NCI-H2107 treated with DMSO at 0.1 percent for 48 hours (cell line): Measurements from ENCODE around the gene ZBTB24.

Experiments
- DNase-seq: peaks from one replicate; lab custom pipeline; 2025; ENCODE audit not compliant: unreplicated experiment; lab: John Stamatoyannopoulos, UW

ZBTB24 gene

DNA sequence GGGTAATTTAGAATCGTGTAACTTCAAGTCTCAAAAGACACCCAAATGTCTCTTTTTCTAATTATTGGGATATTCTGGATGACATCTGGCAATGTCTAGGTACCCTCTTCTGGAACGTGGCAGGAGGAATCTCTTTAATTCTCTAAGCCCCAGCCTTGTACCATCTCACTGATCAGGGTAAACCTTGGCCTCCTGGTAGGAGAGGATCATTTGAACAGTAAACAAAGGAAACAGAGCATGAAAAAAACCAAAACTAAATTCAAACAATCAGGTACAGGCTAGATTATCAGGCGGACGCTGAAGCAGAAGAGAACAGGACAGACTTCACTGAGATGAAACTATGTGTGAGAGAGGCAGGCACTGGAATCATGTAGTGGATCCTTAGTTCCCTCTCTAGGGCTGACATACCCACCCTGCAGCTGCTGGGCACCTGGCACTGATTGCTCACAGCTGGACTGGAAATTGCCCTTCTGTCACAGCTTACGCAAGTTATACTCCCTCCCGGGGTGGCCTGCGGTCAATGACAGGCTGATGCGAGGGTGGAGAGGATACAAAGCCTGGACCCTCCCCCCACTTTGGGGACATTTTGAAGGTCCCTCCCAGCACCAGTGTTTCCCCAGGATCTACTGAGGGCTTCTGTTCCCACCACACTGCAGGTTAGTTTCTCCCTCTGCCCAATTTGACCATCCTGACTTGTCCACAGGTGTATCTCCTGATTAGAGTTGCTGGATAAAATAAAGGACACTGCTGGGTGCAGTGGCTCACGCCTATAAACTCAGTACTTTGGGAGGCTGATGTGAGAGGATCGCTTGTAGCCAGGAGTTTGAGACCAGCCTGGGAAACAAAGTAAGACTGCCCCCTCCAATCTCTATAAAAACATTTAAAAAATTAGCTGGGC is 20.6 kb upstream of the ZBTB24 start:
- DNase-seq: no peak

DNA sequence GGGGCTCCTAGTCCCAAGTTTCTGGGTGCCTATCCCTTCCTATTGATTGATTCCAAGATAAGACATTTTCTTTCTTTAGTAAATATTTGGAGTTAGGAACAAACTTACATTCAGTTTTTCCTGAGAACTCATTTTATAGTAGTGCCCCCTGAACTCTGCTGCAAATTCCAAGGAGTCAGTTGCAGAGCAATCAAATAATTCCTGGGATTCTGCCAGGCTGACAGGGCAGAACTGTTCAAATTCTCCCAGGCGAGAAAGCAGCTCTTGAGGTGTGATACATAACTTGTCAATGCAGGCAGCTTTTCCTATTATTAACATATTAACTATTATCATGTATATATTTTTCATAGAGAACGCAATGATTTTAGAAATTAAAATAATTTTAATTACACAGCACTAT is 15.9 kb upstream of the ZBTB24 start:
- no peak for DNase-seq

DNA sequence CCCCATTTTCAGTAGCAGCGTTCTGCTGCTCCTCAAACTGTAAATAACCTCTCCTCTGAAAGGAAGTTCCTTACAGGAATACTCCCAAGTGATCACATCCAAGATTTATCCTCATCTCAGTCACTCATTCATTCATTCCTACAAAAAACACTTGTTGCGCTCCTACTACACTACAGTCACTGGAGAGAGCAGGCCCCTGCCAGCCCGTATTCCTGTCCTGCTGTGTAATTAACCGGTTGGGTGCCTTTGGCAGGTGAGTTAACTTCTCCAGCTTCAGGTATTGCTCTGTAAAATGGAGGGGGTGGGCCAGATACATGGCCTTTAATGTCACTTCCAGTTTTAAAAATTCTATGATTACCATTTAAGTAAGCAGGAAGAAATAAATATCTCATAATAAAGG is 15.0 kb upstream of the ZBTB24 start:
- no peak for DNase-seq

DNA sequence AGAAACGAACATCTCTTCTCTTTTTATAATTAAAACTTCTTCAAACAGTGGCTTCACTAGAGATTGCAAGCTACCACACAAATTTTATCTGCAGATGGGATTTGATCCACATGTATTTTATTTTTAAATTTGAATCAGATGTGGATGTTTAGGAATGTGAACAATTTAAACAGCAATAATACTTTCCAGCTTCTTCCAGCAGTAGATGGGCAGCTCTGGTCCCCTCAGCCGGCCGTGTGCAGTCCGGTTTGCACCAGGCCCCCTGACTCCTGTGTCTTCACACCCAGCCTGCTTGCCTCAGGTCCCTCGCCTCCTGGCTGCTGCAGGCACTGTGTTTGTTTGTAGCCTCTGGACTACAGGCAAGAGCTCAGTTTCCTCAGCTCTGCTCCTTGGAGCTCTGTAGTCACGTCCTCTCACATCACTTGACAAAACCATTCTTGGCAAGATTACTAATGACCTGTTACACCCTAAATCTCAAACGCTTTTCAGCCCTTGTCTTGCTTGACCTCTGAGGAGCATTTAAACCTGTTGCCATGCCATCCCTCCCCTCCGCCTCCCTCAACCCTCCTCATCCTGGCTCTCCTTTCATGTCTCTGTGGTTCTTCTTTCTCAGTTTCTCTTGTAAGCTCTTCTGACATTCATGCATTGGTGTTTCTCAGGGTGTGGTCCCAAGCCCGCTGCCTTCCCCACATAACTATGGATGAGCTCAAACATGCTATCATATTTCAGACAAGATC is 13.2 kb upstream of the ZBTB24 start:
- DNase-seq: no peak

DNA sequence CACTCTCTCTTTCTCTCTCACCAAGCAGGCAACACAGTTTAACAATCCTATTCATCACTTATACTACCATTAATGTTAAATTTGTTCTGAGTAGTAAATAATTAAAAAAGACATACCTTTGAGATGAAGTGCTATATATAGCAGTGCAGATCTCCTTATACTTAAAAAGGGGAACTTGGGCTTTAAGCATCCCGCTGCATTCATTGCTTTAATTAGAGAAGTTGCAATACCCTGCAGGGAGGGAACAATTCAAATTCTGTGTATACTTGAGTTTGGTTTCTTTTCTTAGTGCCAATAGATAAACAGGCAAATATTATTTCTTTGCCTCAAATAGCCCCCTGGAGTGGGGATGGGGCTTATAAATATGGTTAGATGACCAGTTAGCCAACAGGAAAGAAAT is 10.8 kb upstream of the ZBTB24 start:
- no peak for DNase-seq

DNA sequence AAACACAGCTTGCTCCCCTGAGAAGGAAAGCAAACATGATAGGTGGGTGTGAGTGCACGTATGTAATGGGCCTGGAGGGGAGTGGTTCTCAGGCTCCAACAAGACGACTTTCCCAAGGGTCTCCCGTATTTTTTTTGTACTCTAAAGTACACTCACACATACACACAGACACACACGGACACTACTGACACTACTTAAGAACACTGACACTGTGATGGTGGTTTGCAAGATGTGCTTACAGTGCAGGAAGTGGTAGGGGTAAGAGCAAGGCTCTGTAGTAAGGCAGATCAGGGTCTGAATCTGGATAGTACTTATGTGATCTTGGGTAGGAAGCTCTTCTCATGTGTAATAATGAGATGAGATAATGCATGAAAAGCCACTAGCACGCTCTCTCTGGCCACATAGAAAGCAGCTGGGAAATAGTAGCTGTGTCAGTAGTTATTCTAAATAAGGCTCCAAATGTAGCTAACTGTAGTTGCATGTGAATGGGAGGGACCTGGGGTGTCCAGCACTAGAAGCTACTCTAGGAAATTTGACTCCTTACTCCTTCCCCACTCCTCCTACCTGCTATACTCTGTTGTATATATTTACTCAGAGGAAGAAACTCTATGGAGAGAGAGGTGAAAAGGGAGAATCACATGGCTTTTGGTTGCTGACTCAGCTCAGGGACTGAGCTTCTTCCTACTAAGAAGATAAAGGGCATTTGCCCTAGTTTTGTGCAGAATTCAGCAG is 8.4 kb upstream of the ZBTB24 start:
- DNase-seq: peak; percentile 77

DNA sequence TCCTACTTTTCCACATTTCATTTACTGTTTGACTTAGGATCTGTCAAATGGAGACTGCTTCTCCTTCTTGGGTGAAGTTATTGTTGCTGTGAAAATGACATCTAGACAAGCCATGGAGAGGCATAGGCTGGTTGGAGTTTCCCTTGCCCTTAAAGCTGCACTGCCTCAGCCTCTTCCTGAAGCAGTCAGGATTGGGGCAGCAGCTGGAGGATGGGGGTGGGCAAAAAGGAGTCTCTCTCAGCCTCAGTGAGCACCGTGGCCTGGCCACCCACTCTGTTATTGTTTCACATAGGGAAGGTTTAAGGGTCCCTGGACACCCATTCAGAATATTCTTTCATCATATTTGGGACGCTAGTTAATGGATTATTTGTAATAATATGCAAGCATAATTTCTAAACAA is 7.7 kb upstream of the ZBTB24 start:
- DNase-seq: no peak

DNA sequence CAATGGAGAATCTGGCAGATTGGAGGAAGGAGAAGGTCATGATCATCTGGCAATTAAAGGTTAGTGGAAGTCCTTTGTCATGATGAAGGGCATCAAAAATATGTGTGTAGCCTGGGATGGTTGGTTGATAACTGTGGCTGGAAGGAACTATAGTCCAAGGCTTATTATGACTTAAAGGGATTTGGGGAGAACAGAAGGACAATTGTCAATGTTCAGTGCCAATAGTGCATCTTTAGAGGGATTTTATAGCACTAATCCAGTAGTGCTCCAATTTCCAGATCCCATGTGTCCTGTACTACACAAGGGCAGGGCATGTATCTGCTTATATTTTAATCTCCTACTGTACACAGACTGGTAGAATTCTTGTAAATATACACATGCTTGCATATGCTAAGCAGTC is 5.0 kb upstream of the ZBTB24 start:
- no peak for DNase-seq

DNA sequence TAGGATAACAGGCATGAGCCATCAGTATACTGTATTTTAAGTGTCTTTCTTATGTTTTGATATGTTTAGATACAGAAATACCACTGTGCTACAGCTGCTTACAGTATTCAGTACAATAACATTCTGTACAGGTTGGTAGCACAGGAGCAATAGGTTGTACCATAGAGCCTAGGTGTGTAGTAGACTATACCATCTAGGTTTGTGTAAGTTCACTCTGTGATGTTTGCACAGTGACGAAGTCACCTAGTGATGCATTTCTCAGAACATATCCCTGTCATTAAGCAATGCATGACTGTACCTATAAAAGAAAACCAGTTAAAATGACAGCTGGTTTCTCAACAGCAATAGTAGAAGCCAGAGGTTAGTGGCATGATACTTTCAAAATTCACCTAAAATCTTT is 3.0 kb upstream of the ZBTB24 start:
- DNase-seq: no peak

DNA sequence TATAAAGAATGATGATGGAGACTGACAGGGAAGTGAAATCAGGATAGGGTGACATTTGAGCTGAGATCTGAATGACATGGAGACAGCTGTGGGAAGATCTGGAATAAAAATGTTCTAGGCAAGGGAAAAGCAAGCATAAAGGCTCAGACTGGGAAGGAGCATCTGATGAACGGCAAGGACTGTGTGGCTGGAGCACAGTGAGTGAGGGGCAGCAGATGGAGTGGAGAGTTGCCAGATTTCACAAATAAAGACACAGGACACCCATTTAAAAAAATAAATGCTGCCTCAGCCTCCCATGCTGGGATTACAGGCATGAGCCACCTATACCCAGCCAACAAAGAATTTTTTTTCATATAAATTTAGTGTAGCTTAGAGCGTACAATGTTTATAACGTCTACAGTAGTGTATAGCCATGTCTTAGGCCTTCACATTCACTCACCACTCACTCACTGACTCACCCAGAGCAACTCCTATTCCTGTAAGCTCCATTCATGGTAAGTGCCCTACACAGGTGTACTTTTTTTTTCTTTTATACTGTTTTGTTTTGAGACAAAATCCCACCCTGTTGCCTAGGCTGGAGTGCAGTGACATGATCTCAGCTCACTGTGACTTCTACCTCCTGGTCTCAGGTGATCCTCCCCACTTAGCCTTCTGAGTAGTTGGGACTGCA is 2.4 kb upstream of the ZBTB24 start:
- DNase-seq: no peak

DNA sequence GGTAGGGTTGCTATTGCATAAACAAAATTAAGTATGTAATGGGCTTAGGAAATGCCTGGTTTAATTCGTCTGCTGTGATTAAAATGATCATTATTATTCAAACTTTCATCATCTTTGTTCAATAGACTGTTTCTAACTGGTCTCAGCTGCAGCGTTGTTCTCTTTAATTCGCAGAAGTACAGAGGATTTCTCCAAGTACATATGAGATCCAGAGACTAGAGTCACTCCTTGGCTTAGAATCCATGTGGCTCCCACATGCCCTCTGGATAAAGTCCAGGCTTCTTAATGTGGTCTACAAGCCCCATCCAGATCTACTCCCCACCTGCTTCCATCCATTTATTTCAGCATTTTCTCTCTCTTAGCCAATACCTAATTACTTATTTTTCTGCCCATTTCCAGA is 1.1 kb upstream of the ZBTB24 start:
- no peak for DNase-seq

DNA sequence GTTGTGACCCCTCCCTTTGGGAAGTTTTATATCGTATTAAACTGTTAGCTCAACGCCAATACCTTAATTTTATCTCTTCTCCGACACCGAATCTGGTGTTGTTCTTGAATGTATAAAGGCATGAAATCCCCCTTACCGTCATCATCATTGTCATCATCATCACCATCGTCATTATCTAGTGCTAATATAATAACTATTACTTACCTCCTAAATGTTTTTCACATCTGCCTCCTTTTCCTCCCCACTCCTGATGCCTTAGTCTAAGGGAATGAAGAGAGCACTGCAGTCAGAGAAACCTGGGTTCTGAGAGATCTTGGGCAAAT is 677 bp upstream of the ZBTB24 start:
- no peak for DNase-seq

DNA sequence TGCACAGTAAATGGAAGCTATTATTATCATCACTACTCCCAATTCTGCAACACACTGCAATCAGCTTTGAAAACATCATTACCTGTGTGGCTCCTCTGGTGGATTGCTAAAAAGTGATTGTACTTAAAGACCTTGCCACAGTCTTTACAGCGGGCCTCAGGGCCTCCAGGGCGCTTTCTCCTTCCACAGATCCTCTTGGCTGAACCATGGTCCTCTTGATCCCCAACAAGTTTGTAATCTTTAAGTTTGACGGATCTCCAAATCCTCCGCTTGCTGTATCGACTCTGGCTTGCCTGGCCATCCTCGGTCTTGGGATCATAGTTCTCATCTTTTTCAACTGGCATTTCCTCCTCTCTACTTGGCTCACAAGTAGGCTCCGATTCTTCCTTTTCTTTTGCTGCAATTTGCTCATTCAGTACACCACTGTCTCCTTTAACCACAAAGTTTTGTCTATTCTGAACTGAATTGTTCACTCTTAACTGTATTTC is 2.0 kb downstream of the ZBTB24 start:
- no peak for DNase-seq

DNA sequence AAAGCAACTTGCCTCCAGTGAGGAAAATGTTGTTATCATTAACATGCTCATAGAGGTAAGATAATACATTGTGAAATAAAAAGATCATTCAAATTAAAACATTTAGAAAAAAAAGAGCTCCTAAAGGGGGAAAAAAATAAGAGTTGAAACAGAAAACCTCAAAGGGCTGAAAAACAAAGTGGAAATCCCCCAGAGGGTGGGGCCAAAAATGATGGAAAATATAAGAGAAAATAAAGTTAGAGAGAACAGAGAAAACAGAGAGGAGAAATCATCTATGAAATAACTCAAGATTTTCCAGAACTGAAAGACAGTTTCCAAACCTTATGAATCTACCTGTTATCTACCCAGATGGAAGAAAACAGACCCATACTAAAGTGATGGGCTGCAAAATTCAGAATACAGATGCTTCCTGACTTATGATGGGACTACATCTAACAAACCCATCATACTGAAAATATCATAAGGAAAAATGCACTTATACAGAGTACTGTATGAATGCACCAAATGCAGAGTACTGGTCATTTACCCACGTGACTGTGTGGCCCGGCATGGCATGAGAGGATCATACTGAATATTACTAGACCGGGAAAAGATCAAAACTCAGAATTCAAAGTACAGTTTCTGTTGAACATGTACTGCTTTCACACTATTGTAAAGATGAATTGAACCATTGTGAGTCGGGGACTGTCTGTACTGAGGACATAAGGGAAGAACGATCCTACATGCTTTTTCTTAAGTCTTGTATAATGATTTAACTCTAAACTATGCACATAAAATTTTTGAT is 4.0 kb downstream of the ZBTB24 start:
- DNase-seq: no peak

DNA sequence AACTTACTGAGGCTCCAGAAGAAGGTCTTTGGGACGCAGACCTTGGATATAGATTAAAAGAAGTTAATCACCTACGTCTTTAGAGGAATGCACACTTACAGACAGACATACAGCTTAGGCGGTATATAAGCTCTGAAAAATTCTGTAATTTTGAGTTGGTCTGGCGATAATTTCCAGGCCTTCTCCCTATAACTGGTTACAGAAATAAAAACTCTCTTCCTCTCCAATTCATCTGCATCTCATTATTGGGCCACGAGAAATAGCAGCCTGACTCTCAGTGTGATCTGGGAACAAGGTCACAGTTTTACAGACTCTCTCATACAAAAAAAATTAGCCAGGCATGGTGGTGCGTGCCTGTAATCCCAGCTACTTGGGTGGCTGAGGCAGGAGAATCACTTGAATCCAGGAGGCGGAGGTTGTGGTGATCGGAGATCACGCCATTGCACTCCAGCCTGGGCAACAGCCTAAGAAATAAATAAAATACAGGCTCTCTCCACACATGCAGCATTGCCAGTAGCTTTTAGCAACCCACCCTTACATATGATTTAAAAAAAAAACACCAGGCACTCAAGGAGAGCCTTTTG is 4.7 kb downstream of the ZBTB24 start:
- no peak for DNase-seq

DNA sequence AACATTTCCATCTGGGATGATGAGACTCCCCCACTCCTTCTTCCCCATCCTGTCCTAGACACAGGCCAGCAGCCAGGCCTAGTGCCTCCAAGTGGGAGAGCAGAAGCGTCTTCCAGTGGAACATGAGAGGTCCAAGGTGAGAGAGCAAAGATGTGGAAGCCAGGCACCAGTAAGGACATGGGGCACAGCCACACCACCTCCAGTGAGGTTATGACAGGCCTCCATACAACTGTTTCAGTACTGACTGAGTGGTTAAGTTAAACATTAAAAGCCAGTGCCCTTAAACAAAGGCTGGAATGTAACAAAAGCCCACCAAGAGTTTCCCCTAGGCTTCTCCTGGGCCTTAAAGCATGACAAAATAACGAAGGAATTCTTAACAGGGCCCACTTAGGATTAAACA is 5.3 kb downstream of the ZBTB24 start:
- DNase-seq: no peak

DNA sequence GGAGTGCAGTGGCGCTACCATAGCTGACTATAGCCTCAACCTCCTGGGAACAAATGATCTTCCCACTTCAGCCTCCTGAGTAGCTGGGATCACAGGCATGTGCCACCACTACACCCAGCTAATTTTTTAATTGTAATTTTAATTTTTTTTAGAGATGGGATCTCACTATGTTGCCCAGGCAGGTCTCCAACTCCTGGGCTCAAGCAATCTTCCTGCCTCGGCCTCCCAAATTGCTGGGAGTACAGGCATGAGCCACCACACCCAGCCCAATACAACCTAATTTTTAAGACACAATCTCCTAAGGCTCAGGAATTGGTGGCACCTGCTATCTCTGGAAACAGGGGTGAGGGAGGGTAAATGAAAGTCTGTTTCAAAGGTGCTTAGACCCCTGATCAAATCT is 5.8 kb downstream of the ZBTB24 start:
- DNase-seq: no peak

DNA sequence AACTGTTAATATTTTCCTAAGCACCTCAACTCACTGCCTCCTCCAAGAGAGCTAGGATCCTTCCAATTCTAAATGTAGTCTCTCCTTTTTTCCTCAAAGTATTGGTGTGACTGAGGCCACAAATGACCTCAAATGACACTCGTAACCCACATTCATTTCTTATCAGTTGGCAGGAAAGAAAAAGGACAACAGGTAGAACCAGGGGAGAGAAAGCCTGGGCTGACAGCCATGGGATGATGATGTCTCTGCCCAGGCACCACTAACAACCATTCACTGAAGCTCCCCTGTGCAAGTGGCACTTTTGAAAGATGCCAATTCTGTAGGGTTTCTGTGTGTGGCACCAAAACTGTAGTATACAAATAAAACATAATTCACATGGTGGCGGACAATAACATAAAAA is 7.4 kb downstream of the ZBTB24 start:
- no peak for DNase-seq

DNA sequence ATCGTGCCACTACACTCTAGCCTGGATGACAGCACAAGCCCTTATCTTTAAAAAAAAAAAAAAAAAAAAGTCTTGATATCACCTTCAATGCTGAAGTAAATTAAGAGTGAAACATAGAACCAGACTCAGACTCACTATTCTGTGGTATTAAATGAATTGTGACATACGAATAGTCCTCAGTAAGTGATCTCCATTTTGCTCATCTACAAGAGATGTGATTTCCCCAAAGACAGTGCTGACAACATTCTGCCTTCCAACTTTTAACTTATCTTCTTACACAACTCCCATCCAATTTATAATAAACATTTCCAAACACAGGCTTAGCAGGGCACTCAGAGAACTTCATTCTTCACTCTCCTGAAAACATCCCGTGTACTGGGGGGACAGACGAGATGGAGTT is 8.0 kb downstream of the ZBTB24 start:
- DNase-seq: no peak

DNA sequence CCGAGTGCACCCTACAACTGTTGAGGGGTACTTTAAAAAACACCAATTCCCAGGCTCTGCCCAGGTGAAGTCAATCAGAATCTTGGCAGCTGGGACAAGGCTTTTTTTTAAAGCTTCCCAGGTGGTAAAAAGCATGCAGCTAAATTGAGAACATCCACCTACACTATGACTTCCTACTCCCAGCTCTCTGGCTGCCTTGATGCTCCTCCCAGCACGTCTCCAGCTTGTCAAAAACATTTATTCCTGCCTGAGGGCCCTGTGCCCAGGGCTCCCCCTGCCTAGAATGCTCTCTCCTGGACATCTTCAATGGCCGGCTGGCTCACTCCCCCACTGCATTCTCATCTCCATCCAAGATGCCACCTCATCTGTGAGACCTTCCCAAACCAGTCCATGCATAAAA is 9.9 kb downstream of the ZBTB24 start:
- no peak for DNase-seq
